ENCODE data around the gene FGF23.

FGF23 gene

DNA sequence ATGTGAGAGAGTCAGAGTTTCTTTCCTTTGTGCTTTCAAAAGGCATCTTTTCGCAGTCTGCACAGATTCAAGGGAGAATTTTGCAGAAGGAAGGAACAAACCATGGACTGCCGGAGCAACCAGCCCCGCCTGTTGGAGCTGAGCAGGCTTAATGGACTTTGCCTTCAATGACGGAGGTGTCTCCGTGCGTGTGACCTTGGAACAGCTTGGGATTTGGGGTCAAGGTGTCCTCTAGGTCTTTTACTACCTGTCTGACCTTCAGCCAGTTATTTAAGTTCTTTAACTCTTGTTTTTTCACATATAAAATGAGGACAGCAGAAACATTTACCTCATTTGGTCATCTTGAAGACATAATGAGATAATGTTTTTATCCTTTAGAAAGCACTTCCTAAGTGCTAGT lies 4.1 kb downstream of the FGF23 start:
- in situ Hi-C loops (cut with MboI; ENCODE audit: low pct_unique_long_range_greater_than_20kb, low sequenced_read_pairs, unreplicated experiment): no loop called here
- no peak for DNase-seq (ENCODE audit: low spot score)

GRCh38 chr12:4372653-4373052 lies 6.9 kb downstream of the FGF23 start:
- no peak for TF ChIP-seq CTCF (IDR thresholded peaks at IDR 0.05; ENCODE audit: extremely low read depth, insufficient read depth, missing control alignments)
- DNase-seq (ENCODE audit: low spot score): no peak
- in situ Hi-C loops (cut with MboI; ENCODE audit: low pct_unique_long_range_greater_than_20kb, low sequenced_read_pairs, unreplicated experiment): no loop called here

More for the DNA sequence above, 4.1 kb downstream of the FGF23 start:
- TF ChIP-seq CTCF (IDR thresholded peaks at IDR 0.05; ENCODE audit: extremely low read depth, insufficient read depth, missing control alignments): no peak

DNA sequence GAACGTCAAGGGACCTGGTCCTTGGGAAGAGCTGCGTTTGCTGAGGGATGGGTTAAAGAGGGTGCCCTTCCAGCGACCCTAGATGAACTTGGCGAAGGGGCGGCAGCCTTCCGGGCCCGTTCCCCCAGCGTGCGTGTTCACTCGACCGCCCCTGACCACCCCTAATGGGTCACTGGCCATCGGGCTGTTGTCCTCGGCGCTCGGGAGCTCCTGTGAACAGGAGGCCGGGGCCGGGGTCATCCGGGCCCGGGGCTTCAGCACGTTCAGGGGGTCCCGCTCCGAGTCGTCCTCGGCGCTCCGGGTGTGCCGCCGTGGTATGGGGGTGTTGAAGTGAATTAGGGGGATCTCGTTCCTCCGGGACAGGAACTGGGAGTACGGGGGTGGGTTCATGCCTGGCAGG lies 9.2 kb downstream of the FGF23 start:
- DNase-seq (ENCODE audit: low spot score): no peak
- in situ Hi-C loops (cut with MboI; ENCODE audit: low pct_unique_long_range_greater_than_20kb, low sequenced_read_pairs, unreplicated experiment): no loop called here
- TF ChIP-seq CTCF (IDR thresholded peaks at IDR 0.05; ENCODE audit: extremely low read depth, insufficient read depth, missing control alignments): no peak

DNA sequence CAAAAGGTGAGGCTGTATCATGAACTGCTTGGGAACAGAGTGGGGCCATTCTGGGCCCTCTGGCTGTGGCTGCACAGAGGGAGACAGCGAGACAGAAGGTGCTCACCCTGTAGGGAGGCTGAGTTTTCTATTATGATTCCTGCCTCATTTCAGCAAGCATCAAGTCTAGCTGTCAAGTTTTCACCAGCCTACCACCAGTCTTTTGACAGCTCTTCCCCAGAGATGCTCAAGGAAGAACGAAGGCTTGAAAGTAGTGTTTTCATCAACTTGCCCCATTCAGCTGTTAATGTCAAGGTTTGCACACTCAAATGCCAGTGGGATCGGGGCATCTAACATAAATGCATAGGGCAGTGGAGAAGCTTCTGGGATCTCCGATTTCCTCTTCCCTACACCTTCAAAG lies 10.0 kb downstream of the FGF23 start:
- no peak for DNase-seq (ENCODE audit: low spot score)
- no peak for TF ChIP-seq CTCF (IDR thresholded peaks at IDR 0.05; ENCODE audit: extremely low read depth, insufficient read depth, missing control alignments)
- in situ Hi-C loops (cut with MboI; ENCODE audit: low pct_unique_long_range_greater_than_20kb, low sequenced_read_pairs, unreplicated experiment): no loop called here

- in situ Hi-C loops (cut with MboI; ENCODE audit: low pct_unique_long_range_greater_than_20kb, low sequenced_read_pairs, unreplicated experiment): no loop called here
- no peak for TF ChIP-seq CTCF (IDR thresholded peaks at IDR 0.05; ENCODE audit: extremely low read depth, insufficient read depth, missing control alignments)
- DNase-seq (ENCODE audit: low spot score): no peak
Observed at GRCh38 chr12:4366090-4366489, 13.4 kb downstream of the FGF23 start.

- no peak for DNase-seq (ENCODE audit: low spot score)
- in situ Hi-C loops (cut with MboI; ENCODE audit: low pct_unique_long_range_greater_than_20kb, low sequenced_read_pairs, unreplicated experiment): loop anchor here (5.0 kb wide), 1 partner anchor 176 kb away; no protein-coding TSS in a partner anchor
- peak; percentile 78 for TF ChIP-seq CTCF (IDR thresholded peaks at IDR 0.05; ENCODE audit: extremely low read depth, insufficient read depth, missing control alignments)
Observed at GRCh38 chr12:4356041-4356327, 23.5 kb downstream of the FGF23 start.
